ENCODE results near the gene GALC. TPM values are rescaled to one million over a fixed set of nuclear protein-coding genes. Genes with fewer than 3 reads are reported as not detected.

Gene GALC
- polyA plus RNA-seq, 1 experiment, result 8.2 TPM

DNA sequence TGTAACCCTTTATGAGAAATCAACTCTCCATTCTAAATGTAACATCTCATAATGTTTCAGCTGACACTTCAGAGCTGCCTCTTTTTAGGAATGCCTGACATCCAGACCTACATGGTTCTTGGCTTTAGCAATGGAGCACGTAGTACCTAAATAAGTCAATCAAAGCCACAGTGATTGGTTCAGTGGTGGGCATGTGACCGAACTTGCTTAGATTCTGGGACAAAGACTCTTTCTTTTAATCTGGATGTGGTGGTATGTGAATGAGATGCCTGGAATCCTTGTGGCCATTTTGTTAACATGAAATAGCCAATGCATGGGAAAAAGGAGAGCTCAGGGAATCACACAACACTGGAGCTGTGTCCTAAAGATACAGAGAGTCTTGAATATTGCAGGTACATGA, 23.8 kb upstream of the GALC start:
- CTCF ChIA-PET, result interaction anchor here (0.9 to 7.2 kb wide), 5 partner anchors 23 to 172 kb away, joined by 3 to 58 read pairs (median 4); no protein-coding TSS in a partner anchor

DNA sequence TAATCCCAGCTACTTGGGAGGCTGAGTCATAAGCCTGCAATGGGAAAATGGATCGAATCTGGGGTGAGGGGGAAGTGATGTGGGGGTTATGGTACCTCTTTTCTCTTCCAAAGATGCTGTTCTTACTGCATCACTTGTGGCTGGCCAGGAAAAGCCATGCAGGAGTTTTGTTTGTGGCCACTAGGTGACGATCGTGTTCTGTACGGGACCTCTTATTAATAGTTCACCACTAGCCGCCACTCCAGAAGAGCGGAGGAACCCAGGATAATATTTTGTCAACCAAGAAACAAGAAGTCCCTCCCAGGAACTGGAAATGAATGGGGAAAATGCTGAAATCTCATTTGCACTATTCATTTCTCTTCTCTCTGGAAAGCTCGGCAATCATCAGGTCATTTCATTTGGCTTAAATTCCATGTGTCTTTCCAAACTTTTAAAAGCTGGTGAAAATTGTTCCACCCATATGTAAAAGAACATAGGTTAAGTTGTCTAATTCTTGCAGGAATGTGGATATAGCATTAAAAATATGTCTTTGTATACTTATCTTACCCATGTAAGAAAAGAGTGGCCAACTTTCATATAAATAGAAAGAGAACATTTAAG, 20.9 kb upstream of the GALC start:
- TF ChIP-seq, protein P1, sequence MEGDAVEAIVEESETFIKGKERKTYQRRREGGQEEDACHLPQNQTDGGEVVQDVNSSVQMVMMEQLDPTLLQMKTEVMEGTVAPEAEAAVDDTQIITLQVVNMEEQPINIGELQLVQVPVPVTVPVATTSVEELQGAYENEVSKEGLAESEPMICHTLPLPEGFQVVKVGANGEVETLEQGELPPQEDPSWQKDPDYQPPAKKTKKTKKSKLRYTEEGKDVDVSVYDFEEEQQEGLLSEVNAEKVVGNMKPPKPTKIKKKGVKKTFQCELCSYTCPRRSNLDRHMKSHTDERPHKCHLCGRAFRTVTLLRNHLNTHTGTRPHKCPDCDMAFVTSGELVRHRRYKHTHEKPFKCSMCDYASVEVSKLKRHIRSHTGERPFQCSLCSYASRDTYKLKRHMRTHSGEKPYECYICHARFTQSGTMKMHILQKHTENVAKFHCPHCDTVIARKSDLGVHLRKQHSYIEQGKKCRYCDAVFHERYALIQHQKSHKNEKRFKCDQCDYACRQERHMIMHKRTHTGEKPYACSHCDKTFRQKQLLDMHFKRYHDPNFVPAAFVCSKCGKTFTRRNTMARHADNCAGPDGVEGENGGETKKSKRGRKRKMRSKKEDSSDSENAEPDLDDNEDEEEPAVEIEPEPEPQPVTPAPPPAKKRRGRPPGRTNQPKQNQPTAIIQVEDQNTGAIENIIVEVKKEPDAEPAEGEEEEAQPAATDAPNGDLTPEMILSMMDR (IDR thresholded peaks at IDR 0.05; ENCODE audit: insufficient read depth, low read depth, low read length), result peak; percentile 92
- CTCF ChIA-PET, result interaction anchor here (0.5 to 7.2 kb wide), 26 partner anchors 9 to 1435 kb away, joined by 3 to 58 read pairs (median 4); partner anchors contain the start of gene GPR65
- no peak overlapping the region for H3K4me3 ChIP-seq (ENCODE audit: low read depth, low read length)

More for the DNA sequence above, 23.8 kb upstream of the GALC start:
- no peak overlapping the region for H3K4me3 ChIP-seq (ENCODE audit: low read depth, low read length)
- DNase-seq (ENCODE audit: low read depth), result no peak
- no peaks in the 10 kb centered on the region for H3K27me3 ChIP-seq (ENCODE audit: control insufficient read depth, insufficient read depth, low read length)
- TF ChIP-seq, protein P1 (IDR thresholded peaks at IDR 0.05; ENCODE audit: insufficient read depth, low read depth, low read length), result no peak
- H3K36me3 ChIP-seq (ENCODE audit: control insufficient read depth, insufficient read depth, low read length), result no peaks in the 10 kb centered on the region
- POLR2A ChIA-PET, result no interaction called here

DNA sequence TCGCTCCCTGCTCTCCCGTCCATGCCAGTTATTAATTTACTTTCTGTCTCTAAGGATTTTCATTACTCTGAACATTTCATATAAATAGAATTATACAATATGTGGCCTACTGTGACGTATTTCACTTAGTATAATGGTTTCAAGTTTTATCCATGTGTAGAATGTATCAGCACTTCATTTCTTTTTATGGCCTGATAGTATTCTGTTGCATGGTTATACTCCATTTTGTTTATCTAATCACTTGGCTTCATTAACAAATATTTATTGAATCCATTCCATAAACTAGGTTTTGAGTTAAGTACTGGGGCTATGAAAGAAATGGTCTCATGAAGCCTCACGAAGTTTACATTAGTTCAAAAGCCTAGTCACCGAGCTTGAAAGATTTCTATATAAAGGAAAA, 19.5 kb upstream of the GALC start:
- TF ChIP-seq, protein P1 (IDR thresholded peaks at IDR 0.05; ENCODE audit: insufficient read depth, low read depth, low read length), result no peak
- Histone ChIP-seq H3K4me3 (ENCODE audit: low read depth, low read length) (no peak overlapping the region), H3K36me3 (ENCODE audit: control insufficient read depth, insufficient read depth, low read length) (no peaks in the 10 kb centered on the region), H3K27me3 (ENCODE audit: control insufficient read depth, insufficient read depth, low read length) (no peaks in the 10 kb centered on the region)
- POLR2A ChIA-PET, result no interaction called here
- no peak for DNase-seq (ENCODE audit: low read depth)
- CTCF ChIA-PET, result interaction anchor here (1.0 to 7.2 kb wide), 3 partner anchors 18 to 355 kb away, joined by 3 to 58 read pairs (median 3); no protein-coding TSS in a partner anchor

More for the DNA sequence above, 20.9 kb upstream of the GALC start:
- POLR2A ChIA-PET, result no interaction called here
- no peaks in the 10 kb centered on the region for H3K36me3 ChIP-seq (ENCODE audit: control insufficient read depth, insufficient read depth, low read length)
- no peak for DNase-seq (ENCODE audit: low read depth)
- no peaks in the 10 kb centered on the region for H3K27me3 ChIP-seq (ENCODE audit: control insufficient read depth, insufficient read depth, low read length)

DNA sequence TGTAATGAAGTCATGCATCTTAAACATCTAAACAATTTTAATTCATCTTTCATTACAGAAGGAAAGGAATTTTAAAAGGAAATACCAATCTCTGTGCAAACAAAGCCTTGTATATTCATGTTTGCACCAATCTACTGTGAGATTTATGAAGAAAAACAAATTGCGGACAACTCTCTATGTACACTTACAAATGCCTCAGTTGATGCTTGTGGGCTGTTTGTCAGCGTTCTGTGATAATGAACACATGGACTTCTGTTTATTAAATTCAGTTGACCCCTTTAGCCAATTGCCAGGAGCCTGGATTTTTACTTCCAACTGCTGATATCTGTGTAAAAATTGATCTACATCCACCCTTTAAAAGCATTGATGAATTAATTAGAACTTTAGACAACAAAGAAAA, 17.3 kb upstream of the GALC start:
- no peak for DNase-seq (ENCODE audit: low read depth)
- no peaks in the 10 kb centered on the region for H3K36me3 ChIP-seq (ENCODE audit: control insufficient read depth, insufficient read depth, low read length)
- H3K4me3 ChIP-seq (ENCODE audit: low read depth, low read length), result no peak overlapping the region
- TF ChIP-seq, protein P1 (IDR thresholded peaks at IDR 0.05; ENCODE audit: insufficient read depth, low read depth, low read length), result no peak
- ChIA-PET CTCF (no interaction called here), POLR2A (no interaction called here)
- H3K27me3 ChIP-seq (ENCODE audit: control insufficient read depth, insufficient read depth, low read length), result no peaks in the 10 kb centered on the region

DNA sequence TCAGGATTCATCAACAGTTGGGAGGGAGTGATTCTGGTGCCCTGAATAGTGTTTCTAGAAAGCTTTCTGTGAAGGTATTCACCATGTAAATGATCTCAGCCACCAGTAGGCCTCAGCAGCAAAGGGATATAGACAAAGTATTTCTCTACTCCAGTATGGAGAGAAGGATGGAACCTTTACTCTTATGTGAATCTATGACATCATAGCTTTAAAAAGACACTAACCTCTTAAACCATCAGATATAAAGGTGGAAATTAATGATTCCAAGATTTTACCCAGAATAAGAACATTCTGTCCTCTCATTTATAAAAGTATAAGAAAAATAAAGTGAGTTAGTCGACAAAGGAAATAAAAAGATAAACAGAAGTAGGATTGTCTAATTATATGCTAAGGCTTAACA, 16.5 kb upstream of the GALC start:
- DNase-seq (ENCODE audit: low read depth), result no peak
- H3K4me3 ChIP-seq (ENCODE audit: low read depth, low read length), result no peak overlapping the region
- H3K27me3 ChIP-seq (ENCODE audit: control insufficient read depth, insufficient read depth, low read length), result no peaks in the 10 kb centered on the region
- TF ChIP-seq, protein P1 (IDR thresholded peaks at IDR 0.05; ENCODE audit: insufficient read depth, low read depth, low read length), result no peak
- H3K36me3 ChIP-seq (ENCODE audit: control insufficient read depth, insufficient read depth, low read length), result no peaks in the 10 kb centered on the region
- ChIA-PET CTCF (interaction anchor here (0.7 kb wide), 1 partner anchor 85 kb away, joined by 3 read pairs; no protein-coding TSS in a partner anchor), POLR2A (no interaction called here)

Measured in BJ (cell line).